ENCODE results near the gene C1QTNF5.

- TF ChIP-seq CTCF (IDR thresholded peaks at IDR 0.05) (no peak), POLR2A (IDR thresholded peaks at IDR 0.05) (no peak)
Measured at GRCh38 chr11:119309953-119310681, 30.6 kb downstream of the C1QTNF5 start.
